Breast epithelium (tissue), 3 donors: ENCODE data around the gene BSPRY.

Experiments
- CTCF ChIP-seq, 3 donors: fragments of 450-650 bp; IDR thresholded peaks; one replicate each; pipeline ENCODE4 v1.5.1; 2016 to 2017; ENCODE audit warnings: antibody characterized with exemption in 3 of 3, mild to moderate bottlenecking in 3 of 3, moderate library complexity in 3 of 3
- POLR2A ChIP-seq: fragments of 450-650 bp; IDR thresholded peaks from one replicate; pipeline ENCODE4 v1.6.1; 2016; ENCODE audit warnings: antibody characterized with exemption, mild to moderate bottlenecking, moderate library complexity
- POLR2AphosphoS5 ChIP-seq, 3 donors: sonication (generic); formaldehyde crosslinking; IDR thresholded peaks; one replicate each; pipeline ENCODE4 v1.6.1; 2017; ENCODE audit warnings: antibody characterized with exemption in 3 of 3

DNA sequence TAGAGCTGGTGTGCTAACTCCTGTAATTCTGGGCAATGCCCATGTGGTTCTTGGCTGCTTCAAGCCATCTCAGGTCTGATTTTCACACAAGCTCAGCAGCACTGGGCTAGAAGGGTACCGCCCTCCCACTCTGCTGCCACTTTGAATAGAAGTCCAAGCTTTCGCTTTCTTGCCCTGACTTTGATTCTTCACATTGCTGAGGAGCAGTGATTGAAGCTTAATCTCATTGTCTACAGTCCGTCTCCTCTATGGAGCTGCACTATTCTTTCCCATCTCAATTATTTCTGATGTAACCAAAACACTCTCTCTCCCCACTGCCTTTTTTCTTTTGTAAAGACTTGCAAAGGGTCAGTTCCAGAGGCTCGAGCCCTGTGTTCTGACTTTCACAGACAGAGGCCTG lies 33.3 kb upstream of the BSPRY start:
- TF ChIP-seq POLR2AphosphoS5 (IDR thresholded peaks at IDR 0.05) (no peak), CTCF (IDR thresholded peaks at IDR 0.05) (no peak), POLR2A (no peak)
